Neural crest cell (in vitro differentiated cells): ENCODE data around the gene NUP50. TPM values are rescaled to one million over a fixed set of nuclear protein-coding genes. Genes with fewer than 3 reads are reported as not detected.

Experiments
- DNase-seq: peaks from one replicate; pipeline ENCODE4 v3.0.0; 2021; ENCODE audit warnings: low read depth, mixed read lengths, low spot score
- H3K27ac Mint-ChIP-seq: one replicate; pipeline ENCODE4 v1.8.0; 2021; ENCODE audit warnings: mild to moderate bottlenecking, mixed read lengths; ENCODE audit not compliant: unreplicated experiment
- H3K27me3 Mint-ChIP-seq: 2 replicates; pipeline ENCODE4 v1.8.0; 2021; ENCODE audit warnings: low read depth, mild to moderate bottlenecking, mixed read lengths
- H3K36me3 Mint-ChIP-seq: 2 replicates; pipeline ENCODE4 v1.8.0; 2021; ENCODE audit warnings: low read depth, mild to moderate bottlenecking, mixed read lengths
- H3K4me1 Mint-ChIP-seq: 2 replicates; pipeline ENCODE4 v1.8.0; 2021; ENCODE audit warnings: mixed read lengths
- H3K4me3 Mint-ChIP-seq: one replicate; pipeline ENCODE4 v1.8.0; 2021; ENCODE audit warnings: mild to moderate bottlenecking, mixed read lengths
- H3K9me3 Mint-ChIP-seq: 2 replicates; pipeline ENCODE4 v1.8.0; 2021; ENCODE audit warnings: mixed read lengths
- CTCF ChIP-seq: fragments of 200-600 bp; sonication (generic); conservative IDR thresholded peaks from 2 replicates; pipeline ENCODE4 v1.5.0; 2021; ENCODE audit warnings: antibody characterized with exemption, mild to moderate bottlenecking
- total RNA-seq: library from RNA; stranded (reverse); gene quantifications from 2 replicates; pipeline ENCODE4 v1.2.1, GENCODE V29; 2021

The NUP50 gene
- total RNA-seq, 1 donor from 2014 or later, result 128 TPM

GRCh38 chr22:45171830-45172229 lies 8.1 kb downstream of the NUP50 start:
- H3K4me3 Mint-ChIP-seq, result no peak overlapping the region
- peaks cover 14% of the 10 kb centered on the region for H3K36me3 Mint-ChIP-seq
- no peak for DNase-seq
- H3K27ac Mint-ChIP-seq, result no peak overlapping the region
- no peak for TF ChIP-seq CTCF
- H3K27me3 Mint-ChIP-seq, result no peaks in the 10 kb centered on the region
- peaks cover 26% of the 10 kb centered on the region for H3K4me1 Mint-ChIP-seq
- no peaks in the 10 kb centered on the region for H3K9me3 Mint-ChIP-seq

DNA sequence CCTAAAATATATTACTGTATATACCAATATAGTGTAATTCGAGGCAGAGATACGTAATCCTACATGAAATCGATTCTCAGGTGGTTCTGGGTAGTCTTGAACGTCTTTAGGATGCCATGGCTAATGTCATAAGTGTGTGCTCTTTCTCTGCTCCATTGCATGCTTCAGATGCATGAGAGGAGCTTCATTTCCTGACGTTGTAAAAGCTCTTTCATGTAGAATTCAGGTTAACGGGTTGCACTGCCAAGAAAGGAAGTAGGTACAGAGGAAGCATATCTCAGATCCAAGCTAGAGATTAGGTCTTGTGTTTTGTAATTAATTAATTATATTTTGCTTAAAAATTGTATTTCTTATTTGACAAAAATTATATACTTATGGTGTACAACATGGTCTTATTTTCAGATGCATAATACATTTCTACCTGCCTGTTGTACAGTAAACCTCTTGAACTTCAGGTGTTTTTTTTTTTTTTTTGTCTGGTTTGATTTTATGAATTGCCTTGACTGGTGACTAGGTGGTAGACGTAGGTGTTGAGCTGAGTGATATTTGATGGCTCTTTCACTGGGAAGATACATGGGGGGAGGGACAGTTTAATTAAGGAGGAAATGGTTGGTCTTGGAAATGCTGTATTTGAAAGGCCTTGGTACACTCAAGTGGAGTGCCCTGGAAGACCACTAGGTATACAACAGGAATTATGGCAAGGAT lies 9.3 kb downstream of the NUP50 start:
- H3K4me3 Mint-ChIP-seq, result no peak overlapping the region
- peaks cover 14% of the 10 kb centered on the region for H3K36me3 Mint-ChIP-seq
- H3K4me1 Mint-ChIP-seq, result peaks cover 23% of the 10 kb centered on the region
- DNase-seq, result no peak
- no peaks in the 10 kb centered on the region for H3K27me3 Mint-ChIP-seq
- no peak overlapping the region for H3K27ac Mint-ChIP-seq
- TF ChIP-seq CTCF, result no peak
- H3K9me3 Mint-ChIP-seq, result no peaks in the 10 kb centered on the region

- H3K4me1 Mint-ChIP-seq, result peaks cover 19% of the 10 kb centered on the region
- DNase-seq, result no peak
- no peaks in the 10 kb centered on the region for H3K9me3 Mint-ChIP-seq
- H3K27ac Mint-ChIP-seq, result no peak overlapping the region
- H3K27me3 Mint-ChIP-seq, result no peaks in the 10 kb centered on the region
- peaks cover 16% of the 10 kb centered on the region for H3K36me3 Mint-ChIP-seq
- TF ChIP-seq CTCF, result no peak
- peak overlapping the region; percentile 29 for H3K4me3 Mint-ChIP-seq
Observed at GRCh38 chr22:45179276-45180049, 15.7 kb downstream of the NUP50 start.

DNA sequence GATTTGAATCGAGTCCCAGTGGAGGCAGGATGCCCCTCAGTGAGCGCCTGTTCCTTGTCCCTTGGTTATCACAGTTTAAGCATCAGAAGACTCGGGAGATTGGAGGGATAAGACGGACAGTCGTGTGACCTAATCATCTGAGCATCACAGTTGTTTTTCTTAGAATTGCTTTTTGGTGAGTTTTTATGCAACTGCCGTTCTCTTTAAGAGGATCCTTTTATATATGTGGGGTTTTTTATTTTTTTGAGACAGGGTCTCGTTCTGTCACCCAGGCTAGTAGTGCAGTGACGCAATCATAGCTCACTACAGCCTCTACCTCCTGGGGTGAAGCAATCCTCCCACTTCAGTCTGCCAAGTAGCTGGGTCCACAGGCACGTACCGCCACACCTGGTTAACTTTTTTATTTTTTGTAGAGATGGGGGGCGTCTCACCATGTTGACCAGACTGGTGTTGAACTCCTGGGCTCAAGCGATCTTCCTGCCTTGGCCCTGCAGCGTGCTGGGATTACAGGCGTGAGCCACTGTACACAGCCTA lies 16.5 kb downstream of the NUP50 start:
- no peak for TF ChIP-seq CTCF
- Mint-ChIP-seq H3K4me1 (peaks cover 14% of the 10 kb centered on the region), H3K36me3 (peaks cover 14% of the 10 kb centered on the region), H3K27ac (no peak overlapping the region), H3K27me3 (no peaks in the 10 kb centered on the region), H3K9me3 (no peaks in the 10 kb centered on the region), H3K4me3 (peak overlapping the region; percentile 29)
- no peak for DNase-seq

DNA sequence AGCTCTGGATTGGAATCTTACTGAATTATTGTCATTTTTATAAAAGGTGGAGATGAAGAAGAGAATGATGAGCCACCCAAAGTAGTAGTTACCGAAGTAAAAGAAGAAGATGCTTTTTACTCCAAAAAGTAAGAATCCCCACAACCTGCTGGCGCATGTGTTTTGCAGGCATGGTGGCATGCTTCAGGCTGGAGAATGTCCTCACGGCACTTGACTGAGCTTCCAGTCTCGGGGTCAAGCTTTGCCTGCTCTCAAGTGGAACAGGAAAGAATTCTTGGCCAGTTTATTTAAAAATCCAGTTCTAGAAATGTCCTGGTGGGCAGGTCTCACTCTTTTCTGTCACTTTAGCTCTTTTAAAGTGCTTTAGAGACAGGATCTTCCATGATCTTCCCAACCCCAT lies 17.5 kb downstream of the NUP50 start:
- Mint-ChIP-seq H3K4me3 (no peak overlapping the region), H3K36me3 (peaks cover 17% of the 10 kb centered on the region), H3K9me3 (no peaks in the 10 kb centered on the region), H3K4me1 (peaks cover 3% of the 10 kb centered on the region), H3K27ac (no peak overlapping the region), H3K27me3 (no peaks in the 10 kb centered on the region)
- DNase-seq, result no peak
- TF ChIP-seq CTCF, result no peak
